ENCODE data around the gene CELSR1.

GRCh38 chr22:46350646-46351045 lies 186.8 kb downstream of the CELSR1 start:
- TF ChIP-seq CTCF (IDR thresholded peaks at IDR 0.05) (no peak), SIN3A (IDR thresholded peaks at IDR 0.05; ENCODE audit: borderline replicate concordance, insufficient read depth, low read depth, low read length) (no peak), TCF7L2 (IDR thresholded peaks at IDR 0.05; ENCODE audit: low read depth, low read length) (no peak)
- TF ChIP-seq, protein P1, sequence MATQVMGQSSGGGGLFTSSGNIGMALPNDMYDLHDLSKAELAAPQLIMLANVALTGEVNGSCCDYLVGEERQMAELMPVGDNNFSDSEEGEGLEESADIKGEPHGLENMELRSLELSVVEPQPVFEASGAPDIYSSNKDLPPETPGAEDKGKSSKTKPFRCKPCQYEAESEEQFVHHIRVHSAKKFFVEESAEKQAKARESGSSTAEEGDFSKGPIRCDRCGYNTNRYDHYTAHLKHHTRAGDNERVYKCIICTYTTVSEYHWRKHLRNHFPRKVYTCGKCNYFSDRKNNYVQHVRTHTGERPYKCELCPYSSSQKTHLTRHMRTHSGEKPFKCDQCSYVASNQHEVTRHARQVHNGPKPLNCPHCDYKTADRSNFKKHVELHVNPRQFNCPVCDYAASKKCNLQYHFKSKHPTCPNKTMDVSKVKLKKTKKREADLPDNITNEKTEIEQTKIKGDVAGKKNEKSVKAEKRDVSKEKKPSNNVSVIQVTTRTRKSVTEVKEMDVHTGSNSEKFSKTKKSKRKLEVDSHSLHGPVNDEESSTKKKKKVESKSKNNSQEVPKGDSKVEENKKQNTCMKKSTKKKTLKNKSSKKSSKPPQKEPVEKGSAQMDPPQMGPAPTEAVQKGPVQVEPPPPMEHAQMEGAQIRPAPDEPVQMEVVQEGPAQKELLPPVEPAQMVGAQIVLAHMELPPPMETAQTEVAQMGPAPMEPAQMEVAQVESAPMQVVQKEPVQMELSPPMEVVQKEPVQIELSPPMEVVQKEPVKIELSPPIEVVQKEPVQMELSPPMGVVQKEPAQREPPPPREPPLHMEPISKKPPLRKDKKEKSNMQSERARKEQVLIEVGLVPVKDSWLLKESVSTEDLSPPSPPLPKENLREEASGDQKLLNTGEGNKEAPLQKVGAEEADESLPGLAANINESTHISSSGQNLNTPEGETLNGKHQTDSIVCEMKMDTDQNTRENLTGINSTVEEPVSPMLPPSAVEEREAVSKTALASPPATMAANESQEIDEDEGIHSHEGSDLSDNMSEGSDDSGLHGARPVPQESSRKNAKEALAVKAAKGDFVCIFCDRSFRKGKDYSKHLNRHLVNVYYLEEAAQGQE (IDR thresholded peaks at IDR 0.05; ENCODE audit: insufficient read depth in 1 of 2, low read depth in 2 of 2, low read length in 1 of 2) = no peak
